Caki2 (cell line): ENCODE measurements around the gene ENPP4. TPM values are rescaled to one million over a fixed set of nuclear protein-coding genes. Genes with fewer than 3 reads are reported as not detected.
"Not testable (repeated sequence)": the region's sequence is repeated elsewhere in the genome, so short reads cannot be mapped to it uniquely, and the experiment has no call there.

Source experiments
- DNase-seq: peaks from one replicate; pipeline ENCODE4 v3.0.0-alpha.2; 2015; ENCODE audit warnings: low read depth
- in situ Hi-C: cut with HindIII; loops from 2 replicates; pipeline ENCODE4 v1.10.0; 2016; ENCODE audit warnings: low sequenced_read_pairs, low pct_unique_long_range_greater_than_20kb, mixed read lengths
- total RNA-seq: library from RNA; depleted of rRNA; stranded (reverse); fragments of >200 nt; shearing (Covaris generic); gene quantifications from 2 replicates; pipeline ENCODE4 v1.2.3, GENCODE V29; 2014; ENCODE audit warnings: low replicate concordance

ENPP4 gene
- total RNA-seq, 1 experiment from 2014 or later, result 2.3 TPM

GRCh38 chr6:46119679-46120078 is 10.1 kb upstream of the ENPP4 start:
- DNase-seq, in situ Hi-C loops: not testable (repeated sequence)

GRCh38 chr6:46128476-46128875 is 1.3 kb upstream of the ENPP4 start:
- DNase-seq, result no peak
- in situ Hi-C loops, result no loop called here

- in situ Hi-C loops, result no loop called here
- DNase-seq, result no peak
Measured at GRCh38 chr6:46129291-46129628, 529 bp upstream of the ENPP4 start.

GRCh38 chr6:46130666-46131065 is 877 bp downstream of the ENPP4 start:
- DNase-seq, result no peak
- in situ Hi-C loops, result no loop called here

GRCh38 chr6:46131291-46131690 is 1.5 kb downstream of the ENPP4 start:
- in situ Hi-C loops, DNase-seq: not testable (repeated sequence)

GRCh38 chr6:46134216-46134615 is 4.4 kb downstream of the ENPP4 start:
- no peak for DNase-seq
- in situ Hi-C loops, result no loop called here

- in situ Hi-C loops, result no loop called here
- DNase-seq, result no peak
Measured at GRCh38 chr6:46135176-46135575, 5.4 kb downstream of the ENPP4 start.

- in situ Hi-C loops, result no loop called here
- DNase-seq, result no peak
Measured at GRCh38 chr6:46136831-46137230, 7.0 kb downstream of the ENPP4 start.

GRCh38 chr6:46137387-46137786 is 7.6 kb downstream of the ENPP4 start:
- in situ Hi-C loops, result no loop called here
- DNase-seq, result no peak

GRCh38 chr6:46138281-46138680 is 8.5 kb downstream of the ENPP4 start:
- no peak for DNase-seq
- in situ Hi-C loops, result no loop called here

- DNase-seq, result no peak
- in situ Hi-C loops, result no loop called here
Measured at GRCh38 chr6:46144270-46144669, 14.5 kb downstream of the ENPP4 start.

- in situ Hi-C loops, DNase-seq: not testable (repeated sequence)
Measured at GRCh38 chr6:46149066-46149465, 19.3 kb downstream of the ENPP4 start.

- DNase-seq, result no peak
- in situ Hi-C loops, result no loop called here
Measured at GRCh38 chr6:46156701-46157100, 26.9 kb downstream of the ENPP4 start.

- in situ Hi-C loops, result no loop called here
Measured at GRCh38 chr6:46159229-46159628, 29.4 kb downstream of the ENPP4 start.

GRCh38 chr6:46160102-46160501 is 30.3 kb downstream of the ENPP4 start:
- DNase-seq, result no peak
- in situ Hi-C loops, result no loop called here

More at GRCh38 chr6:46159229-46159628, 29.4 kb downstream of the ENPP4 start:
- DNase-seq, result no peak

GRCh38 chr6:46170357-46171289 is 40.8 kb downstream of the ENPP4 start, which contains the start of gene ENPP5:
Gene ENPP5 (minus strand): TSS chr6:46170980. CDS start chr6:46168262, 2,718 bp downstream.
- DNase-seq, result peak; percentile 26
- in situ Hi-C loops, result no loop called here

GRCh38 chr6:46172176-46172575 is 42.4 kb downstream of the ENPP4 start:
- in situ Hi-C loops, result no loop called here

GRCh38 chr6:46174904-46175303 is 45.1 kb downstream of the ENPP4 start:
- DNase-seq, result no peak
- in situ Hi-C loops, result no loop called here

More at GRCh38 chr6:46172176-46172575, 42.4 kb downstream of the ENPP4 start:
- no peak for DNase-seq

GRCh38 chr6:46175446-46175845 is 45.7 kb downstream of the ENPP4 start:
- no peak for DNase-seq
- in situ Hi-C loops, result no loop called here

GRCh38 chr6:46175976-46176375 is 46.2 kb downstream of the ENPP4 start:
- in situ Hi-C loops, result no loop called here
- DNase-seq, result no peak
